ENCODE measurements around the gene CP.
"Not testable (repeated sequence)": the region's sequence is repeated elsewhere in the genome, so short reads cannot be mapped to it uniquely, and the experiment has no call there.

The CP gene

GRCh38 chr3:149221783-149222517 is at the start of gene CP:
Gene CP, minus strand, starts transcription at chr3:149221829. Its CDS starts 37 bp downstream, at chr3:149221792.
- DNase-seq (ENCODE audit: low read depth in 4 of 4, low spot score in 1 of 4): no peak

- DNase-seq (ENCODE audit: low read depth in 4 of 4, low spot score in 1 of 4): no peak
Observed at GRCh38 chr3:149270180-149270579, 48.6 kb upstream of the CP start.

GRCh38 chr3:149269687-149270086 is 48.1 kb upstream of the CP start:
- no peak for DNase-seq (ENCODE audit: low read depth in 4 of 4, low spot score in 1 of 4)

- no peak for DNase-seq (ENCODE audit: low read depth in 4 of 4, low spot score in 1 of 4)
Observed at GRCh38 chr3:149267565-149267964, 45.9 kb upstream of the CP start.

- no peak for DNase-seq (ENCODE audit: low read depth in 4 of 4, low spot score in 1 of 4)
Observed at GRCh38 chr3:149266736-149267135, 45.1 kb upstream of the CP start.

GRCh38 chr3:149263856-149264255 is 42.2 kb upstream of the CP start:
- no peak for DNase-seq (ENCODE audit: low read depth in 4 of 4, low spot score in 1 of 4)

GRCh38 chr3:149258714-149259113 is 37.1 kb upstream of the CP start:
- no peak for DNase-seq (ENCODE audit: low read depth in 4 of 4, low spot score in 1 of 4)

GRCh38 chr3:149258298-149258697 is 36.7 kb upstream of the CP start:
- no peak for DNase-seq (ENCODE audit: low read depth in 4 of 4, low spot score in 1 of 4)

GRCh38 chr3:149252272-149252671 is 30.6 kb upstream of the CP start:
- DNase-seq (ENCODE audit: low read depth in 4 of 4, low spot score in 1 of 4): no peak

GRCh38 chr3:149251186-149251585 is 29.6 kb upstream of the CP start:
- DNase-seq (ENCODE audit: low read depth in 4 of 4, low spot score in 1 of 4): no peak

- peak in 2 of 4 experiments; percentile 6 to 30 for DNase-seq (ENCODE audit: low read depth in 4 of 4, low spot score in 1 of 4)
Observed at GRCh38 chr3:149247929-149248691, 26.5 kb upstream of the CP start.

GRCh38 chr3:149247008-149247710 is 25.5 kb upstream of the CP start:
- no peak for DNase-seq (ENCODE audit: low read depth in 4 of 4, low spot score in 1 of 4)

- DNase-seq (ENCODE audit: low read depth in 4 of 4, low spot score in 1 of 4): no peak
Observed at GRCh38 chr3:149245738-149246451, 24.3 kb upstream of the CP start.

- no peak for DNase-seq (ENCODE audit: low read depth in 4 of 4, low spot score in 1 of 4)
Observed at GRCh38 chr3:149243540-149243939, 21.9 kb upstream of the CP start.

GRCh38 chr3:149239357-149239936 is 17.8 kb upstream of the CP start:
- DNase-seq (ENCODE audit: low read depth in 4 of 4, low spot score in 1 of 4): no peak

GRCh38 chr3:149238268-149238667 is 16.6 kb upstream of the CP start:
- not testable (repeated sequence) for DNase-seq (ENCODE audit: low read depth in 4 of 4, low spot score in 1 of 4)

GRCh38 chr3:149235599-149236424 is 14.2 kb upstream of the CP start:
- DNase-seq (ENCODE audit: low read depth in 4 of 4, low spot score in 1 of 4): no peak

- DNase-seq (ENCODE audit: low read depth in 4 of 4, low spot score in 1 of 4): no peak
Observed at GRCh38 chr3:149234671-149235245, 13.1 kb upstream of the CP start.

- no peak for DNase-seq (ENCODE audit: low read depth in 4 of 4, low spot score in 1 of 4)
Observed at GRCh38 chr3:149233323-149233722, 11.7 kb upstream of the CP start.

GRCh38 chr3:149231871-149232270 is 10.2 kb upstream of the CP start:
- no peak for DNase-seq (ENCODE audit: low read depth in 4 of 4, low spot score in 1 of 4)

Data from stimulated activated CD4-positive, alpha-beta T cell treated with anti-CD3 and anti-CD28 coated beads, Interleukin-1b, Interleukin-23, amount 100 ng/mL, for 24 hours (primary cell).